IMR-90 (cell line): ENCODE data around the gene AOPEP.

Experiments used
- BHLHE40 ChIP-seq: fragments of 150-350 bp; IDR thresholded peaks from 2 replicates; pipeline ENCODE4 v1.6.1; 2016; ENCODE audit warnings: mild to moderate bottlenecking, low read depth, low read length
- CEBPB ChIP-seq: IDR thresholded peaks from 2 replicates; pipeline ENCODE4 v1.6.1; 2012; ENCODE audit warnings: low read depth, low read length, improper control_type of control experiment
- CHD1 ChIP-seq: IDR thresholded peaks from 2 replicates; pipeline ENCODE4 v1.6.1; 2012; ENCODE audit warnings: low read depth, low read length, improper control_type of control experiment
- CTCF ChIP-seq: conservative IDR thresholded peaks from 2 replicates; pipeline ENCODE4 v1.5.1; 2012; ENCODE audit warnings: mild to moderate bottlenecking, low read depth, low read length, improper control_type of control experiment
- MAFK ChIP-seq: IDR thresholded peaks from 2 replicates; pipeline ENCODE4 v1.6.1; 2012; ENCODE audit warnings: low read depth, low read length, improper control_type of control experiment
- MXI1 ChIP-seq: IDR thresholded peaks from 2 replicates; pipeline ENCODE4 v1.6.1; 2012; ENCODE audit warnings: low read depth, mild to moderate bottlenecking, low read length, moderate library complexity, borderline replicate concordance
- NFE2L2 ChIP-seq: fragments of 150-350 bp; IDR thresholded peaks from 2 replicates; pipeline ENCODE4 v1.6.1; 2016; ENCODE audit warnings: low read depth, mild to moderate bottlenecking, low read length
- POLR2A ChIP-seq: IDR thresholded peaks from 2 replicates; pipeline ENCODE4 v1.6.1; 2012; ENCODE audit warnings: mild to moderate bottlenecking, low read depth, low read length
- RAD21 ChIP-seq: IDR thresholded peaks from 2 replicates; pipeline ENCODE4 v1.6.1; 2012; ENCODE audit warnings: low read length, improper control_type of control experiment
- RFX5 ChIP-seq: IDR thresholded peaks from 2 replicates; pipeline ENCODE4 v1.8.0; 2012; ENCODE audit warnings: low read depth, mild to moderate bottlenecking, low read length, moderate library complexity
- SMC3 ChIP-seq: fragments of 150-350 bp; IDR thresholded peaks from 2 replicates; pipeline ENCODE4 v1.6.1; 2016; ENCODE audit warnings: low read depth, mild to moderate bottlenecking, antibody characterized with exemption, low read length, moderate library complexity
- USF2 ChIP-seq: fragments of 150-350 bp; IDR thresholded peaks from 2 replicates; pipeline ENCODE4 v1.6.1; 2017; ENCODE audit warnings: mild to moderate bottlenecking, antibody characterized with exemption, low read length, low read depth

GRCh38 chr9:95065224-95065623 lies 338.7 kb downstream of the AOPEP start:
- TF ChIP-seq MAFK: no peak
- no peak for TF ChIP-seq CTCF
- no peak for TF ChIP-seq CEBPB
- no peak for TF ChIP-seq POLR2A
- TF ChIP-seq BHLHE40: no peak
- no peak for TF ChIP-seq CHD1
- no peak for TF ChIP-seq NFE2L2
- no peak for TF ChIP-seq USF2
- TF ChIP-seq MXI1: no peak
- TF ChIP-seq RFX5: no peak
- TF ChIP-seq SMC3: no peak
- no peak for TF ChIP-seq RAD21
